Spleen (tissue), 11 donors: ENCODE measurements around the gene PRM3. TPM values are rescaled to one million over a fixed set of nuclear protein-coding genes. Genes with fewer than 3 reads are reported as not detected.

Experiments
- DNase-seq: peaks from one replicate; pipeline ENCODE4 v3.0.0-alpha.2; 2020
- H3K27ac ChIP-seq, 8 donors: fragments of 200-600 bp; sonication (generic) in 7 of 8; 1 replicate in 4 of 8; 2 replicates in 4 of 8; pipeline versions ENCODE4 v1.5.0 to v1.8.0; 2016 to 2021; ENCODE audit warnings: inconsistent platforms in 4 of 8, mild to moderate bottlenecking in 4 of 8, moderate library complexity in 1 of 8
- H3K27me3 ChIP-seq, 7 donors: fragments of 200-600 bp; sonication (generic) in 6 of 7; replicated peaks in 1 of 7; 1 replicate in 4 of 7; 2 replicates in 3 of 7; pipeline versions ENCODE4 v1.5.0 to v1.8.0; 2016 to 2021; ENCODE audit warnings: inconsistent platforms in 3 of 7, mild to moderate bottlenecking in 1 of 7
- H3K36me3 ChIP-seq, 6 donors: fragments of 200-600 bp; sonication (generic) in 5 of 6; 1 replicate in 4 of 6; 2 replicates in 2 of 6; pipeline versions ENCODE4 v1.5.0 to v1.8.0; 2016 to 2021; ENCODE audit warnings: inconsistent platforms in 2 of 6
- H3K4me1 ChIP-seq, 6 donors: fragments of 200-600 bp; sonication (generic) in 5 of 6; 1 replicate in 3 of 6; 2 replicates in 3 of 6; pipeline versions ENCODE4 v1.5.0 to v1.8.0; 2016 to 2021; ENCODE audit warnings: inconsistent platforms in 3 of 6
- H3K4me3 ChIP-seq, 8 donors: fragments of 200-600 bp; sonication (generic) in 7 of 8; 1 replicate in 4 of 8; 2 replicates in 4 of 8; pipeline versions ENCODE4 v1.5.0 to v1.8.0; 2016 to 2021; ENCODE audit warnings: inconsistent platforms in 4 of 8, mild to moderate bottlenecking in 4 of 8, moderate library complexity in 2 of 8
- H3K9me3 ChIP-seq, 8 donors: fragments of 200-600 bp; sonication (generic) in 7 of 8; 1 replicate in 4 of 8; 2 replicates in 4 of 8; pipeline versions ENCODE4 v1.5.0 to v1.8.0; 2016 to 2021; ENCODE audit warnings: inconsistent platforms in 4 of 8
- CTCF ChIP-seq, 11 experiments: fragments of 200-600 bp in 7 of 11; fragments of 450-650 bp in 4 of 11; sonication (generic) in 4 of 11; IDR thresholded peaks in 8 of 11; conservative IDR thresholded peaks in 3 of 11; 1 replicate in 7 of 11; 2 replicates in 4 of 11; pipeline versions ENCODE4 v1.4.0 to v1.8.0; 2016 to 2021; ENCODE audit warnings: antibody characterized with exemption in 11 of 11, inconsistent platforms in 4 of 11, mild to moderate bottlenecking in 1 of 11
- POLR2A ChIP-seq, 3 donors: fragments of 450-650 bp; IDR thresholded peaks; one replicate each; pipeline ENCODE4 v1.5.1; 2017; ENCODE audit warnings: antibody characterized with exemption in 3 of 3, mild to moderate bottlenecking in 1 of 3
- POLR2AphosphoS5 ChIP-seq, 3 donors: sonication (generic); formaldehyde crosslinking; IDR thresholded peaks; one replicate each; pipeline ENCODE4 v1.5.1; 2017; ENCODE audit warnings: antibody characterized with exemption in 3 of 3
- WGBS, 5 donors: extraction: QIAGEN DNeasy Blood & Tissue Kit in 3 of 5; methylation state at CpG; one replicate each; pipeline versions ENCODE4 v1.1.5 to v1.1.7; 2013 to 2018; 5-methylcytosine and 5-hydroxymethylcytosine counted together
- intact Hi-C: fragments of 100-400 bp; cut with DNase I; formaldehyde crosslinking; loops from one replicate; pipeline ENCODE4 v1.15.0; 2023; ENCODE audit warnings: low total_unique reads
- polyA plus RNA-seq, 3 donors: library from polyadenylated mRNA; stranded (reverse); fragments of 200-250 nt; gene quantifications; one replicate each; pipeline ENCODE4 v1.2.1, GENCODE V29; 2013
- total RNA-seq, 7 donors: library from RNA; depleted of rRNA in 3 of 7; stranded (reverse); fragments of >200 nt in 3 of 7; fragmentation: NEBNext Ultra II Directional in 4 of 7; extraction: Animal tissue kit (Norgen Biotek cat#: 25700) in 4 of 7; gene quantifications; one replicate each; pipeline versions ENCODE4 v1.1.0 to v1.2.1, GENCODE V29; 2016 to 2021
- donor health status: healthy with polysubstance abuse.
- donor health status: DM: no; HTN: no; CAD: no; lungs with moderate emphysema.
- donor health status: DM: no; HTN: no; CAD: no.
- donor health status: Bipolar disorder and iron deficiency.
- donor health status: healthy.
- donor health status: DM: no; HTN: no; CAD: no.
- donor health status: DM: yes; HTN: yes; CAD: no.

The PRM3 gene
- total and polyA plus RNA-seq, 10 donors: not detected

GRCh38 chr16:11242658-11243057, 30.8 kb downstream of the PRM3 start:
- no peaks in the 10 kb centered on the region for H3K36me3 ChIP-seq
- H3K4me3 ChIP-seq: no peak overlapping the region
- WGBS, 5 donors: 87 to 93% (median 89%) methylated on average over 12 of the region's 12 CpGs
- TF ChIP-seq CTCF (IDR thresholded peaks at IDR 0.05 in 8 of 11, conservative IDR thresholded peaks at IDR 0.05 in 3 of 11): no peak
- no peak for TF ChIP-seq POLR2AphosphoS5 (IDR thresholded peaks at IDR 0.05)
- no peak for TF ChIP-seq POLR2A (IDR thresholded peaks at IDR 0.05)
- H3K9me3 ChIP-seq: no peaks in the 10 kb centered on the region
- no peak for DNase-seq
- H3K27me3 ChIP-seq: no peaks in the 10 kb centered on the region
- no peak overlapping the region for H3K27ac ChIP-seq
- H3K4me1 ChIP-seq: peaks cover 0 to 22% (median 7%) of the 10 kb centered on the region in 6 donors
- intact Hi-C loops: no loop called here

- Histone ChIP-seq H3K27ac (no peak overlapping the region), H3K4me3 (no peak overlapping the region), H3K36me3 (no peaks in the 10 kb centered on the region), H3K4me1 (peaks cover 0 to 30% (median 10%) of the 10 kb centered on the region in 6 donors), H3K9me3 (no peaks in the 10 kb centered on the region), H3K27me3 (no peaks in the 10 kb centered on the region)
- 93 to 96% (median 94%) methylated on average over 5 of the region's 5 CpGs for WGBS, 5 donors
- intact Hi-C loops: no loop called here
- TF ChIP-seq CTCF (IDR thresholded peaks at IDR 0.05 in 8 of 11, conservative IDR thresholded peaks at IDR 0.05 in 3 of 11) (no peak), POLR2A (IDR thresholded peaks at IDR 0.05) (no peak), POLR2AphosphoS5 (IDR thresholded peaks at IDR 0.05) (no peak)
- no peak for DNase-seq
Measured at GRCh38 chr16:11241480-11242204, 31.8 kb downstream of the PRM3 start.

- no peaks in the 10 kb centered on the region for H3K36me3 ChIP-seq
- H3K4me3 ChIP-seq: no peak overlapping the region
- peaks cover 0 to 34% (median 10%) of the 10 kb centered on the region in 6 donors for H3K4me1 ChIP-seq
- H3K27me3 ChIP-seq: no peaks in the 10 kb centered on the region
- H3K27ac ChIP-seq: peak overlapping the region in 2 of 8 donors; percentile 9 to 41
- no peaks in the 10 kb centered on the region for H3K9me3 ChIP-seq
- 55 to 60% (median 59%) methylated on average over 10 of the region's 10 CpGs for WGBS, 5 donors
- no peak for DNase-seq
- TF ChIP-seq POLR2AphosphoS5 (IDR thresholded peaks at IDR 0.05): no peak
- TF ChIP-seq POLR2A (IDR thresholded peaks at IDR 0.05): no peak
- no peak for TF ChIP-seq CTCF (IDR thresholded peaks at IDR 0.05 in 8 of 11, conservative IDR thresholded peaks at IDR 0.05 in 3 of 11)
- intact Hi-C loops: no loop called here
Measured at GRCh38 chr16:11240636-11241473, 32.6 kb downstream of the PRM3 start.
